CD4-positive, CD25-positive, alpha-beta regulatory T cell (primary cell): ENCODE measurements around the gene TBX18. TPM values are rescaled to one million over a fixed set of nuclear protein-coding genes. Genes with fewer than 3 reads are reported as not detected.

ENCODE experiments used
- ATAC-seq, 2 donors: fragments of 150-1000 bp; cut with Tn5 transposase; one replicate each; pipeline ENCODE4 v1.10.0; 2021; ENCODE audit warnings: low read depth in 2 of 2, moderate number of reproducible peaks in 2 of 2, moderate library complexity in 1 of 2
- DNase-seq, 3 donors: peaks; one replicate each; pipeline versions ENCODE4 v3.0.0 to v3.0.0-alpha.2; 2012 to 2022; ENCODE audit warnings: mixed read lengths in 1 of 3
- H3K27ac ChIP-seq: one replicate; pipeline ENCODE4 v1.7.0; 2013; ENCODE audit warnings: mild to moderate bottlenecking, low read length; ENCODE audit not compliant: insufficient read depth, poor library complexity, severe bottlenecking
- H3K27me3 ChIP-seq: one replicate; pipeline ENCODE4 v1.7.0; 2013; ENCODE audit warnings: low read length; ENCODE audit not compliant: control insufficient read depth, insufficient read depth
- H3K36me3 ChIP-seq: one replicate; pipeline ENCODE4 v1.7.0; 2013; ENCODE audit warnings: mild to moderate bottlenecking, low read length, moderate library complexity; ENCODE audit not compliant: control insufficient read depth, insufficient read depth
- H3K4me1 ChIP-seq: 2 replicates; pipeline ENCODE4 v1.7.0; 2013; ENCODE audit warnings: mild to moderate bottlenecking, low read length; ENCODE audit not compliant: insufficient read depth, control insufficient read depth, poor library complexity, severe bottlenecking
- H3K4me3 ChIP-seq: one replicate; pipeline ENCODE4 v1.7.0; 2013; ENCODE audit warnings: low read depth, mild to moderate bottlenecking, low read length, moderate library complexity
- H3K9me3 ChIP-seq, 2 experiments: 1 replicate in 1 of 2; 2 replicates in 1 of 2; pipeline ENCODE4 v1.7.0; 2013; ENCODE audit warnings: low read length in 2 of 2, mild to moderate bottlenecking in 1 of 2, moderate library complexity in 1 of 2; ENCODE audit not compliant: control insufficient read depth in 2 of 2
- H3K27ac Mint-ChIP-seq, 3 donors: one replicate each; pipeline ENCODE4 v1.8.0; 2020 to 2022; ENCODE audit warnings: mild to moderate bottlenecking in 3 of 3, mixed read lengths in 3 of 3, moderate library complexity in 2 of 3
- H3K27me3 Mint-ChIP-seq: one replicate; pipeline ENCODE4 v1.8.0; 2022; ENCODE audit warnings: mild to moderate bottlenecking, mixed read lengths
- H3K36me3 Mint-ChIP-seq: one replicate; pipeline ENCODE4 v1.8.0; 2020; ENCODE audit warnings: mixed read lengths
- H3K4me1 Mint-ChIP-seq, 4 donors: one replicate each; pipeline ENCODE4 v1.8.0; 2020 to 2022; ENCODE audit warnings: mixed read lengths in 4 of 4, mild to moderate bottlenecking in 1 of 4
- H3K4me3 Mint-ChIP-seq, 4 donors: one replicate each; pipeline ENCODE4 v1.8.0; 2020 to 2022; ENCODE audit warnings: mild to moderate bottlenecking in 4 of 4, mixed read lengths in 4 of 4, moderate library complexity in 3 of 4
- H3K9me3 Mint-ChIP-seq, 7 donors: one replicate each; pipeline ENCODE4 v1.8.0; 2020 to 2022; ENCODE audit warnings: mixed read lengths in 7 of 7, mild to moderate bottlenecking in 3 of 7, moderate library complexity in 2 of 7
- polyA plus RNA-seq, 4 donors: library from polyadenylated mRNA; unstranded; fragments of 300-500 nt; fragmentation: Illumina TruSeq; gene quantifications; one replicate each; pipeline ENCODE4 v1.2.3, GENCODE V29; 2021
- total RNA-seq: library from RNA; stranded (reverse); gene quantifications from one replicate; pipeline ENCODE4 v1.2.3, GENCODE V29; 2022

TBX18 gene
- total and polyA plus RNA-seq, 5 donors from 2014 or later = not detected

GRCh38 chr6:84663866-84664265 lies 100.5 kb downstream of the TBX18 start:
- H3K36me3 ChIP-seq = no peaks in the 10 kb centered on the region
- no peaks in the 10 kb centered on the region for H3K4me1 Mint-ChIP-seq
- H3K9me3 Mint-ChIP-seq = peaks cover 0 to 10% (median 0%) of the 10 kb centered on the region in 7 donors
- no peak overlapping the region for H3K27ac ChIP-seq
- H3K9me3 ChIP-seq = no peaks in the 10 kb centered on the region
- no peaks in the 10 kb centered on the region for H3K4me1 ChIP-seq
- no peak for DNase-seq
- no peak overlapping the region for H3K27ac Mint-ChIP-seq
- H3K36me3 Mint-ChIP-seq = no peaks in the 10 kb centered on the region
- H3K4me3 Mint-ChIP-seq = no peak overlapping the region
- H3K27me3 Mint-ChIP-seq = no peaks in the 10 kb centered on the region
- no peak for ATAC-seq
- H3K27me3 ChIP-seq = no peaks in the 10 kb centered on the region
- H3K4me3 ChIP-seq = no peak overlapping the region

GRCh38 chr6:84657486-84657885 lies 106.9 kb downstream of the TBX18 start:
- no peak overlapping the region for H3K27ac ChIP-seq
- DNase-seq (no peak), ATAC-seq (no peak)
- Mint-ChIP-seq H3K27me3 (no peaks in the 10 kb centered on the region), H3K27ac (no peak overlapping the region), H3K9me3 (peaks cover 0 to 6% (median 0%) of the 10 kb centered on the region in 7 donors), H3K4me1 (no peaks in the 10 kb centered on the region), H3K4me3 (no peak overlapping the region), H3K36me3 (no peaks in the 10 kb centered on the region)
- H3K4me1 ChIP-seq = no peaks in the 10 kb centered on the region
- H3K36me3 ChIP-seq = no peaks in the 10 kb centered on the region
- no peaks in the 10 kb centered on the region for H3K9me3 ChIP-seq
- no peak overlapping the region for H3K4me3 ChIP-seq
- H3K27me3 ChIP-seq = no peaks in the 10 kb centered on the region

- H3K4me3 Mint-ChIP-seq = no peak overlapping the region
- Histone ChIP-seq H3K9me3 (no peaks in the 10 kb centered on the region), H3K4me3 (no peak overlapping the region), H3K4me1 (no peaks in the 10 kb centered on the region), H3K27ac (no peak overlapping the region), H3K27me3 (no peaks in the 10 kb centered on the region), H3K36me3 (no peaks in the 10 kb centered on the region)
- ATAC-seq = no peak
- no peak overlapping the region for H3K27ac Mint-ChIP-seq
- no peaks in the 10 kb centered on the region for H3K27me3 Mint-ChIP-seq
- no peaks in the 10 kb centered on the region for H3K4me1 Mint-ChIP-seq
- DNase-seq = no peak
- H3K9me3 Mint-ChIP-seq = peaks cover 0 to 6% (median 0%) of the 10 kb centered on the region in 7 donors
- no peaks in the 10 kb centered on the region for H3K36me3 Mint-ChIP-seq
Measured at GRCh38 chr6:84657025-84657424, 107.4 kb downstream of the TBX18 start.

- no peaks in the 10 kb centered on the region for H3K36me3 ChIP-seq
- DNase-seq (no peak), ATAC-seq (no peak)
- H3K36me3 Mint-ChIP-seq = no peaks in the 10 kb centered on the region
- no peaks in the 10 kb centered on the region for H3K27me3 ChIP-seq
- H3K27ac ChIP-seq = no peak overlapping the region
- H3K4me3 Mint-ChIP-seq = no peak overlapping the region
- H3K4me3 ChIP-seq = no peak overlapping the region
- no peak overlapping the region for H3K27ac Mint-ChIP-seq
- no peaks in the 10 kb centered on the region for H3K27me3 Mint-ChIP-seq
- no peaks in the 10 kb centered on the region for H3K4me1 ChIP-seq
- no peaks in the 10 kb centered on the region for H3K4me1 Mint-ChIP-seq
- H3K9me3 Mint-ChIP-seq = peaks cover 0 to 6% (median 3%) of the 10 kb centered on the region in 7 donors
- H3K9me3 ChIP-seq = no peaks in the 10 kb centered on the region
Measured at GRCh38 chr6:84653027-84653551, 111.3 kb downstream of the TBX18 start.

- DNase-seq (no peak), ATAC-seq (no peak)
- H3K27ac ChIP-seq = no peak overlapping the region
- no peaks in the 10 kb centered on the region for H3K27me3 ChIP-seq
- no peak overlapping the region for H3K4me3 Mint-ChIP-seq
- no peaks in the 10 kb centered on the region for H3K36me3 Mint-ChIP-seq
- H3K4me1 ChIP-seq = no peaks in the 10 kb centered on the region
- no peak overlapping the region for H3K27ac Mint-ChIP-seq
- no peaks in the 10 kb centered on the region for H3K4me1 Mint-ChIP-seq
- no peaks in the 10 kb centered on the region for H3K27me3 Mint-ChIP-seq
- H3K9me3 ChIP-seq = no peaks in the 10 kb centered on the region
- peaks cover 0 to 9% (median 3%) of the 10 kb centered on the region in 7 donors for H3K9me3 Mint-ChIP-seq
- no peak overlapping the region for H3K4me3 ChIP-seq
- H3K36me3 ChIP-seq = no peaks in the 10 kb centered on the region
Measured at GRCh38 chr6:84652356-84653026, 111.9 kb downstream of the TBX18 start.

- Mint-ChIP-seq H3K27ac (no peak overlapping the region), H3K4me3 (no peak overlapping the region), H3K9me3 (peaks cover 0 to 12% (median 3%) of the 10 kb centered on the region in 7 donors), H3K4me1 (no peaks in the 10 kb centered on the region), H3K27me3 (no peaks in the 10 kb centered on the region), H3K36me3 (no peaks in the 10 kb centered on the region)
- ATAC-seq (no peak), DNase-seq (no peak)
- no peaks in the 10 kb centered on the region for H3K27me3 ChIP-seq
- H3K27ac ChIP-seq = no peak overlapping the region
- H3K36me3 ChIP-seq = no peaks in the 10 kb centered on the region
- H3K4me3 ChIP-seq = no peak overlapping the region
- H3K9me3 ChIP-seq = no peaks in the 10 kb centered on the region
- H3K4me1 ChIP-seq = no peaks in the 10 kb centered on the region
Measured at GRCh38 chr6:84651583-84651982, 112.8 kb downstream of the TBX18 start.

GRCh38 chr6:84648444-84648843 lies 116.0 kb downstream of the TBX18 start:
- Mint-ChIP-seq H3K9me3 (peaks cover 1 to 5% (median 3%) of the 10 kb centered on the region in 7 donors), H3K27me3 (no peaks in the 10 kb centered on the region), H3K4me3 (no peak overlapping the region), H3K4me1 (no peaks in the 10 kb centered on the region), H3K36me3 (no peaks in the 10 kb centered on the region), H3K27ac (no peak overlapping the region)
- ATAC-seq (no peak), DNase-seq (no peak)
- Histone ChIP-seq H3K36me3 (no peaks in the 10 kb centered on the region), H3K4me3 (no peak overlapping the region), H3K9me3 (no peaks in the 10 kb centered on the region), H3K4me1 (no peaks in the 10 kb centered on the region), H3K27ac (no peak overlapping the region), H3K27me3 (no peaks in the 10 kb centered on the region)
